ENCODE results near the gene CNTNAP2. TPM values are rescaled to one million over a fixed set of nuclear protein-coding genes. Genes with fewer than 3 reads are reported as not detected.

The CNTNAP2 gene
- total RNA-seq, 2 experiments from 2014 or later = 0.19 to 0.22 TPM

DNA sequence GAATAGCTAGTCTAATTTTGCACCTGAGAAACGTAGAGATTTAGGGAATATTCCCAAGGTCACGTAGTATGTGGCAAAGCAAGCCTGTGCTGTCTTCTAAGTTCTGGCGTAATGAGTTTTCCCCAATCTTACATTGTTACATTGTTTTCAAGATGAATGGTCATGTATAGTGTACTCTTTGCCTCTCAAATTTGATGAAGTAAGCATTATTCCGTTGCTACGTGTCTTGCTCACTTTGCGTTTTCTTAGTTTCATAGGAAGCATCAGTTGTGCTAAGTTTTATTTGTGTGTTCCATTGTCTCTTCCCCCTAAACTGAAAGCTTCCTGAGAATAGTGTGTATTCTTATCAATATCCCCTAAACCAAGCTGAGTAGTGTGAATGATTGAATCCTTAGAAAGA lies 1836.3 kb downstream of the CNTNAP2 start:
- Mint-ChIP-seq H3K4me1 (no peaks in the 10 kb centered on the region), H3K27ac (no peak overlapping the region), H3K9me3 (peaks cover 2% of the 10 kb centered on the region), H3K4me3 (no peak overlapping the region), H3K36me3 (no peaks in the 10 kb centered on the region), H3K27me3 (no peaks in the 10 kb centered on the region)
- DNase-seq = no peak

DNA sequence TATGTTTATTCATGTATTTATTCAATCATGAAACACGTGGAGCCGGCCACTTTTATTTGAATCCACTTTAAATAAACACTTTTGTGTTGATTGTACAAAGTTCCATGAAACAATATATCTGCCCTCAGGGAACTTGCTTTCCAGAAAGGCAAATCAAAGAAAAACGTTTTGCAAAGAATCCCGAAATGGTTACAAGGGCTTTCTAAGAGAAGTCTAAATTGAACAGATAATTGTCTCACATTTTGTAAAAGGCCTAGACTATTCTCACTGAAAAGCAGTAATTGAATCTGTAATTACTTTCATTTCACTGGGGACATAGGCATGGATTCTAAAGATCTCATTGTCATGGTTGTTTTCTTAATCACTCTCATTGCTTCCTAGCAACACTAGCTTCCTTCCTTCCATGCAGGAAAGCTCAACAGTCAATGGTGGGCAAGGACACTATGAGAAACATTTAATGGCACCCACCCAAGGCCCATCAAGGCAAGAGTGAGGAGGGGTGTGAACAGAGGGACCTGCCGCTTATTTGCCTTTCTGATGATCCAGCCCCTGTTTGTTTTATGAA lies 1851.5 kb downstream of the CNTNAP2 start:
- no peaks in the 10 kb centered on the region for H3K9me3 Mint-ChIP-seq
- no peak for DNase-seq
- no peaks in the 10 kb centered on the region for H3K36me3 Mint-ChIP-seq
- H3K27me3 Mint-ChIP-seq = no peaks in the 10 kb centered on the region
- H3K4me3 Mint-ChIP-seq = no peak overlapping the region
- no peak overlapping the region for H3K27ac Mint-ChIP-seq
- H3K4me1 Mint-ChIP-seq = no peaks in the 10 kb centered on the region

DNA sequence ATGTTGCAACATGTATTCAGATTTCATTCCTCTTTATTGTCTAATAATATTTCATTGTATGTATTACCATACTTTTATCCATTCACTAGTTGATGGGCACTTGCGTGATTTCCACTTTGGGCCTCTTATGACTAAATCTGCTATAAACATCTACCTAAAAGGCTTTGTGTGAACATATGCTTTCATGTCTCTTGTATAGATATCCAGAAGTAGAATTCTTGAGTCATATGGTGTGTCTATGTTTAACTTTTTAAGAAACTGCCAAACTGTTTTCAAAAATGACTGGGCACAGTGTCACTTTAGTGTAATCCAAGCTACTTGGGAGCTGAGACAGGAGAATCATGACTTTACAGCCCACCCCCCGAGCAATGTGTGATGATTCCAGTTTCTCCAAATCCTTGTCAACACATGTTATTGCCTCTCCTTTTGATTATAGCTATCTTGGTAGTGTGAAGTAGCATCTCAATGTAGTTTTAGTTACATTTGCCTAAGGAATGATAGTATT lies 1855.1 kb downstream of the CNTNAP2 start:
- Mint-ChIP-seq H3K4me3 (no peak overlapping the region), H3K27ac (no peak overlapping the region), H3K4me1 (no peaks in the 10 kb centered on the region), H3K9me3 (no peaks in the 10 kb centered on the region), H3K27me3 (no peaks in the 10 kb centered on the region), H3K36me3 (no peaks in the 10 kb centered on the region)
- no peak for DNase-seq

DNA sequence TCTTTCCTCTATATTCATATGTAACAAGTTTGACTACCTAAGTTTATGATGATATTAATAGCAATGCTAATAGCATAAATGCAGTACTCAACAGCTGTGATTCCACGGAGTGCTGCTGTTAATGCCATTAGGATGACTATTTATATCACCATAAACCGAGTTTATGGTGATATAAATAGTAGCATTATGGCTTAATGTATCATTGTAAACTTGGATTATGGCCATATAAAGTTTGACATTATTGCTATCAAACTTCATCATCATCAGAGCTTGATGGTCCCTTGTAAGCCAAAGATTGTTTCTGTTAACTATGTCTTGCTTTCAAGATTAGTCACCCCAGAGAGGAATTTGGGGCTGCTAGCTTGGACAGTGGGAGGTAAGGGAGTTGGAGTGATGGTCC lies 1861.6 kb downstream of the CNTNAP2 start:
- no peak overlapping the region for H3K4me3 Mint-ChIP-seq

DNA sequence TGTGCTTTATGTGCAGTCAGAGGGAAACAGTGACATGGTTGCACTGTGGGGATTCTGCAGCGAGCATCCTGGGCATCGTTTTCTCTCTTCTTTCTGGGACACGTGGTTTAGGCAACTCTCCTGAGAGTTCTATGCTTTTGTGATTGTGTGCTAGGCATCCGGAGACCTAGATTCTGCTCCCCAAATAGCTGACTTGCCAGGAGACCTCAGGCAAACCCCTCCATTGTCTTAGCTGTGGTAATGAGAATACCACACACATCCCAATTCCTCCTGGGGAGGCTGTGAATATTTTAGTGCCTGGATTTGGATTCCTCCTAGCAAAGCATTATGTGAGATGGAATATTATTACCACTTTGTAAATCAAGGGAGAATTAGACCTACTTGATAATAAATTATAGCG lies 1862.0 kb downstream of the CNTNAP2 start:
- no peaks in the 10 kb centered on the region for H3K9me3 Mint-ChIP-seq
- H3K36me3 Mint-ChIP-seq = no peaks in the 10 kb centered on the region
- H3K4me1 Mint-ChIP-seq = no peaks in the 10 kb centered on the region
- no peak overlapping the region for H3K27ac Mint-ChIP-seq
- H3K27me3 Mint-ChIP-seq = no peaks in the 10 kb centered on the region
- DNase-seq = no peak
- H3K4me3 Mint-ChIP-seq = no peak overlapping the region

More for the DNA sequence above, 1861.6 kb downstream of the CNTNAP2 start:
- Mint-ChIP-seq H3K4me1 (no peaks in the 10 kb centered on the region), H3K27me3 (no peaks in the 10 kb centered on the region), H3K36me3 (no peaks in the 10 kb centered on the region), H3K9me3 (no peaks in the 10 kb centered on the region), H3K27ac (no peak overlapping the region)
- no peak for DNase-seq

DNA sequence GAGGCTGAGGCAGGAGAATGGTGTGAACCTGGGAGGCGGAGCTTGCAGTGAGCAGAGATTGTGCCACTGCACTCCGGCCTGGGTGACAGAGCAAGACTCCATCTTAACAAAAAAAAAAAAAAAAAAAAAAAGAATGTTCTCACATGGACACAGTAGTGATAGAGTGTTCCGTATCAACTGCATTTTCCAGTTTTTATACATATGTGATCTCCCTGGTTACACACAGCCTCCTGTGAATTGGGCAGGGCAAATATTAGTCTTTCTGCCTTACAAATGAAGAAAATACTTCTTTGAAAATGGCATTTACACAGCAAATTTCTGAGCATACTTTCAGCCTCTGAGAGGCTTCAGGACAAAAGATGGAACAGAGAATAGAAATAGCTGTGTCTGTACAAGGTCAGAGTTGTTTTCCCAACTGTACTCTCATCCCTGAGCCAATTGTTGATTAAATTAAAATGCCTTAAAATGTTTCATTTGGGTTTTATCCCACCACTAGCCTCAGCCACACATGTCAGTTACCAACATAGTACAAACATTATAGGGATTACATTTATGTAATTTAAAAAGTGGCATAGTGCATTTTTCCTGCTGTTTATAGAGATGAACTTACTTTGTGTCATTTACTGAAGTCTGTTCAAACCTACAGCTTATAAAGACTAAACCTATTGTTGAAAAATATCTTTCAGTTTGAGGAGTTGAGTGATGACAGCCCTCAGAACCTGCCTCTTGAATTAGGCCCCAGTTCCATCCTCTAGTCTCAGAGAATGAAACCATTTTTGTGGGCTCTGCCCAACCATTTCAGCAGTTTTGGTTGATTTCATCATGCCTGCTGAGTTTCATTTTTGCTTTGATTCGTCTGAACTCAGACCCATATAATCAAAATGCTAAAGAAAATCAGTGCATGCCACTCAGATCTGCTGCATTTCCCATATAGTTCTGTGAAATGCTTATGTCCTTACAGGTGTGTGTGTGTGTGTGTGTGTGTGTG lies 1864.5 kb downstream of the CNTNAP2 start:
- no peaks in the 10 kb centered on the region for H3K27me3 Mint-ChIP-seq
- no peak overlapping the region for H3K27ac Mint-ChIP-seq
- no peaks in the 10 kb centered on the region for H3K9me3 Mint-ChIP-seq
- H3K4me1 Mint-ChIP-seq = no peaks in the 10 kb centered on the region
- H3K36me3 Mint-ChIP-seq = no peaks in the 10 kb centered on the region
- no peak overlapping the region for H3K4me3 Mint-ChIP-seq
- no peak for DNase-seq

DNA sequence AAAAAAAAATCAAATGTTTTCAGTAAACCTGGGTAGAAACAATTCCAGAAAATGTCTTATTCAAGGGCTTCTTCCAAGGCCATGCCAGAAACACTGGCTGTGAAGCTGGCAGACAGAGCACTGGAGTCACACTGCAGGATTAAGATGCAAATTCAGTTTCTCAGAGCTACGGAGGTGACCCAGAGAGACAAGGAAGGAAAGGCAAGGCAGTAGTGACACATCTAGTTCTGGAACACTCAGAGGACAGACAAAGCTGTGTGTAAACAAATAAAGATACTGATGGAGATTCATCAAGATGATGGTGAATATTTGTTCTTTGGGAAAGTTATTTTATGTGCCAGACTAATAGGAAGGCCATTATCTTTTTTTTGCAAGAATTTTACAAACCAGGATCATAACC lies 1865.7 kb downstream of the CNTNAP2 start:
- H3K9me3 Mint-ChIP-seq = no peaks in the 10 kb centered on the region
- no peak overlapping the region for H3K4me3 Mint-ChIP-seq
- H3K27ac Mint-ChIP-seq = no peak overlapping the region
- DNase-seq = no peak
- no peaks in the 10 kb centered on the region for H3K36me3 Mint-ChIP-seq
- H3K4me1 Mint-ChIP-seq = no peaks in the 10 kb centered on the region
- H3K27me3 Mint-ChIP-seq = no peaks in the 10 kb centered on the region

DNA sequence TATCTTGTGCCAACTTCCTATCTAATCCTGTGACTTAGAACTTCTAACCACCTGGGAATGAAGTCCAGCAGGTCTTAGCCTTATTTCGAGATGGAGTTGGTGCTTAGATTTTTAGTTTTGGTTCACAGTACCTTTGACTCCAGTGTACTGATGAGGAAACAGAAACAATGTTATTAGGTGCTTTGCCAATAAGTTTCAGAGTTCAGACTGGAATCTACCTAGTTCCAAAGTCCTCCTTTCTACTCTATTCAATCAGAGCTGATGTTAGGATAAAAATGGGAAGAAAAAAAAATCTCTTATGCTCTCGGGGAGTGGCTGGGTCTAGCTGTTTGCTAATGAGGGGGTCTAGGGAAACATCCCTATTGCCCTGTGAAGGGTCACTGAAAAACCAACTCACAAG lies 1867.7 kb downstream of the CNTNAP2 start:
- H3K9me3 Mint-ChIP-seq = no peaks in the 10 kb centered on the region
- H3K4me1 Mint-ChIP-seq = no peaks in the 10 kb centered on the region
- no peak for DNase-seq
- H3K36me3 Mint-ChIP-seq = no peaks in the 10 kb centered on the region
- no peak overlapping the region for H3K27ac Mint-ChIP-seq
- H3K27me3 Mint-ChIP-seq = no peaks in the 10 kb centered on the region
- no peak overlapping the region for H3K4me3 Mint-ChIP-seq

DNA sequence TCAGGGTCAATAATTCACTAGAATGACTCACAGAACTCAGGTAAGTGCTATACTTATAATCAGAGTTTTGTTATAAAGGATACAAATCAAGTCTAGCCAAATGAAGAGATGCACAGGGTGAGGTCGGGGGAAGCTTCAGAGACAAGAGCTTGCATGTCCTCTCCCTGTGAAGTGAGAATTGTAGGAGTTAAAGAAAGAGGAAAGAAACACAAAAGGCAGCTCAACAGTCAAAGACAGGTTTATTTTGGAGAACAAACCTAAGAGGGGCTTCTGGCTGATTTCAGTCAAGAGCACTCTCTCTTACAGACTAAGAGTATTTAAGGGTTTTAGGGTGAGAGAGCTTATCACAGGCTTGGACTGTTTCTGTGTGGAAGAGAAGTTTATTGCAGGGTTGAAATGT lies 1873.5 kb downstream of the CNTNAP2 start:
- no peak overlapping the region for H3K4me3 Mint-ChIP-seq
- no peaks in the 10 kb centered on the region for H3K27me3 Mint-ChIP-seq
- no peaks in the 10 kb centered on the region for H3K4me1 Mint-ChIP-seq
- no peak for DNase-seq
- H3K27ac Mint-ChIP-seq = no peak overlapping the region
- H3K36me3 Mint-ChIP-seq = no peaks in the 10 kb centered on the region
- H3K9me3 Mint-ChIP-seq = no peaks in the 10 kb centered on the region

DNA sequence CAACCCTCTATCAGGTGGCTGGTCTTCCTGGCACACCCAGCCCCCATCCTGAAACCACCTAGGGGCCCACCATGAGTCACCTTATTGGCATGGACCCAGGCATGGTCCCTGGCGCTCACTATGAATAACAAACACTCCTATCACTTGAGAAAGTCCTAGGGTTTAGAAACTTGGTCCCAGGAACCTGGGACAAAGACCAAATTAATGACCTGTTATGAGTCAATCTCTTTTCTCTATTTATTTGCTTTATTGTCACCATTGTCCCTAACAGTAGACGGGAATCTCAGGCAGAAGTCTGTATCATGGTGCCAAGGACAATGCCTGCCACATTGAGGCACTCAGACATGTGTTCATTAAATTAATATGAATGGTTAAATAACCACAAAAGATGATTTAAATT lies 1874.3 kb downstream of the CNTNAP2 start:
- no peak overlapping the region for H3K4me3 Mint-ChIP-seq
- no peak for DNase-seq
- H3K27me3 Mint-ChIP-seq = no peaks in the 10 kb centered on the region
- no peaks in the 10 kb centered on the region for H3K4me1 Mint-ChIP-seq
- H3K27ac Mint-ChIP-seq = no peak overlapping the region
- H3K9me3 Mint-ChIP-seq = no peaks in the 10 kb centered on the region
- no peaks in the 10 kb centered on the region for H3K36me3 Mint-ChIP-seq

DNA sequence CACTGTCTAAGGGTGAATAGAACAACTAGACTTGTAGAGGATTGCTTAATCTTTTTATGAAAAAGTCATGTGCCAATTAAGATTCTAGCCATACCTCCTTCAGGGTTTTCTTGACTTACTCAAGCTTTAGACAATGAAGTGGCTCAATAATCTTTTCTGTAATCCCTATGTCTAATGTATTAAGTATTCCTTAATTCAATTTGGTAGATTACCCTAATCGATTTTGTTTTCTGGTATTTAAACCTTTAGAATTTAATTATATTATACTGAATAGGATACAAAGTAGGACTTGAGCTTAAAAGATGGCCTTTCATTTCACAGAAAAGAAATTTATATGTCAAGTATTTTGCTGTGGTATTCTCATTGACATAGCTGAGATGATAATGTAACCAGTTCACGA lies 1876.1 kb downstream of the CNTNAP2 start:
- no peak for DNase-seq
- H3K36me3 Mint-ChIP-seq = no peaks in the 10 kb centered on the region
- no peak overlapping the region for H3K4me3 Mint-ChIP-seq
- H3K27me3 Mint-ChIP-seq = no peaks in the 10 kb centered on the region
- H3K4me1 Mint-ChIP-seq = no peaks in the 10 kb centered on the region
- no peak overlapping the region for H3K27ac Mint-ChIP-seq
- H3K9me3 Mint-ChIP-seq = no peaks in the 10 kb centered on the region

DNA sequence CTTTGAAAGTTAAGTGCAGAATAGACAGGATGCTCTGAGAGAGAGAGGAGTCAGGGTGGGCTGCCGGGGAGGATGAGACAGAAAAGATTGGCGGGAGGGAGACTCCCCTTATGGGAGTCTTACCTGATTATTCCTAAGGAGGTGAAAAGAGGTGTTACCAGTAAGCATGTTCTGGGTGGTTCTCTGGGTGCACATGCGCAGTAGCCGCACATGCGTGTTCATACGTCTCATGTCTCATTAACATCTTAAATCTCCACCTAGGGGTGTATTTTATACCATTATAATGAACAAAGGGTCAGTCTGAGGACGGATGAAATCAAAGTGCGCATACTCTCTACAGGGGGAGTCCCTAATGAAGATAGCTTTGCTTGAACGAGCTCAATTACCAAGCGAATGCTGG lies 1881.0 kb downstream of the CNTNAP2 start:
- no peak overlapping the region for H3K4me3 Mint-ChIP-seq
- H3K36me3 Mint-ChIP-seq = no peaks in the 10 kb centered on the region
- no peak for DNase-seq
- H3K27me3 Mint-ChIP-seq = no peaks in the 10 kb centered on the region
- no peaks in the 10 kb centered on the region for H3K4me1 Mint-ChIP-seq
- H3K27ac Mint-ChIP-seq = no peak overlapping the region
- no peaks in the 10 kb centered on the region for H3K9me3 Mint-ChIP-seq

DNA sequence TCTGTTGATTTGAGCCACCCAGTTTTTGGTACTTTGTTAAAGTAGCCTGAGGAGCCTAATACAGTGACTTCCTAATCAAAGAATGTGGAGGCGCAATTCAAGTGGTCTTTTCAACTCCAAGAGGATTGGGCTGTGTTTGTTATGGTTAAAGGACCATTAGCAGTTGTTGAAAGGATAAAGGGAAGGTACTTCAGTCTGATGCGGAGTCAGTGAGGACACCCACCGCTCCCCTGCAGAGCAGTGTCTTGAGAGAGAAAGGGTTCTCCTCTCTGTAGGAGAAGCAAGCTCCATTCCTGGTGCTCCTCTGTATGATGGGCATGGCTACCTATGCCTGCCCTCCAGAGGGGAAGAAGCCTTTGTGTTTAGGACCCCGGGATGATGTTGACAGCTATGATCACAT lies 1883.4 kb downstream of the CNTNAP2 start:
- no peak overlapping the region for H3K27ac Mint-ChIP-seq
- no peaks in the 10 kb centered on the region for H3K27me3 Mint-ChIP-seq
- no peak for DNase-seq
- H3K36me3 Mint-ChIP-seq = no peaks in the 10 kb centered on the region
- no peaks in the 10 kb centered on the region for H3K4me1 Mint-ChIP-seq
- no peaks in the 10 kb centered on the region for H3K9me3 Mint-ChIP-seq
- no peak overlapping the region for H3K4me3 Mint-ChIP-seq

DNA sequence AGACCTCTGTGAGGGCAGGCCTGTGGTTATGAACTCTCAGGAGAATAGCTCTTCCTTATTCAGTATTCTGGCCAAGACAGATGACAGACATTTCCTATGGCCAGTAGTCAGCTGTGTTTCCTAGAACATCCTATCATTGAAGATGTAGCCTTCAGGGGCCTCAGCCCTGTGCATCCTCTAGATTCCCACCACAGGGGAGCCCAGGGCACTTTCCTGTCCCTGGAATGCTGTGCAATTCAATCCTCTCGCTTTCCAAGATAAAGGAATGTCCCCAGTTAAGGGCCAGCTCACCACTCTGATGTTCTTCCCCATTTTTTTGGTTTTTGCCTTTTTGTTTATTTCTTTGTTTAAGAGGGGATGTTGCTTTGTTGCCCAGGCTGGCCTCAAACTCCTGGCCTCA lies 1895.2 kb downstream of the CNTNAP2 start:
- no peak for DNase-seq
- Mint-ChIP-seq H3K36me3 (no peaks in the 10 kb centered on the region), H3K4me3 (no peak overlapping the region), H3K4me1 (no peaks in the 10 kb centered on the region), H3K27ac (no peak overlapping the region), H3K9me3 (no peaks in the 10 kb centered on the region), H3K27me3 (peaks cover 5% of the 10 kb centered on the region)

DNA sequence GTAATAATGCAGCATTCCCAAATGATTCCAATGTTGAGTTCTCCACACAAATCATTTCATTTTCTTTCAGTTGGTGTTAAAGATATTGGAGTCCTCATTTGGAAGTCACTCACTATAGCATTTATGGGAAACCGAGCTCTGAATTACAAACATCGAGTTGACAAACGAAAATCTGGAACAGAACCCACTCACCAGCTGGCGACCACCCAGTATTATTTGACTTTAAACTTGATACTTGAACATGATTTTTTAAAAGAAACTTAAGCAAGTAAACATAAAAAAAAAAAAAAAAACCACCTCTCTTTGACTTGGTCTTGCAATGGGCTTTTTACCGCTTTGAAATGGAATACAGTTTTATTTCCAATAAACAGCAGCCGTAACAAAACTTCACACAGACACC lies 1897.4 kb downstream of the CNTNAP2 start:
- Mint-ChIP-seq H3K4me3 (no peak overlapping the region), H3K27me3 (peaks cover 5% of the 10 kb centered on the region), H3K36me3 (no peaks in the 10 kb centered on the region), H3K4me1 (no peaks in the 10 kb centered on the region), H3K9me3 (no peaks in the 10 kb centered on the region), H3K27ac (no peak overlapping the region)
- no peak for DNase-seq

DNA sequence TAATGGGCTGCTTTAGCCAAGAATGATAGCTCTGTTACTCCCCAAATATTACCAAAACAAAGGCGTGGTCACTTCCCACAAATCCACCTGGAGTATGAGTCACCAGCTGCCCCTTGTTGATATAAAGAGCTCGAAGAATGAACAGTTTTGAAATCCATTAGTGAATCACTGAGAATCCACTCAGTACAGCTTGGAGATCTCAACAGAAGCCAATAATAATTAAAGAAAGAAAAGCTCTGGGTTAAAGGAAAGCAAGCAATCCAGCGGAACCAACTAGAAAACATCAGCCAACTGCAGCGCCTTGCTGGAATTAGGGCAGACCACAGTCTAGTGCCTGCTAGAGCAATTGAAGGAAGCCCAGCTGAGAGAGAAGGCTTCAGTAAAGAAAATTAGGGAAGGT lies 1897.9 kb downstream of the CNTNAP2 start:
- Mint-ChIP-seq H3K27ac (no peak overlapping the region), H3K9me3 (no peaks in the 10 kb centered on the region), H3K4me3 (no peak overlapping the region), H3K4me1 (no peaks in the 10 kb centered on the region), H3K36me3 (no peaks in the 10 kb centered on the region), H3K27me3 (peaks cover 5% of the 10 kb centered on the region)
- DNase-seq = no peak

Data from activated naive CD8-positive, alpha-beta T cell treated with anti-CD3 and anti-CD28 coated beads for 36 hours (primary cell).